HEK293 (cell line): ENCODE data around the gene GALNT9.

Experiments used
- AEBP2 ChIP-seq: fragments of 450-650 bp; formaldehyde crosslinking; IDR thresholded peaks from 2 replicates; pipeline ENCODE4 v1.5.1; 2016; ENCODE audit warnings: missing biosample characterization, missing genetic modification characterization, borderline replicate concordance
- KLF1 ChIP-seq: fragments of 450-650 bp; formaldehyde crosslinking; IDR thresholded peaks from 2 replicates; pipeline ENCODE4 v1.5.1; 2016; ENCODE audit warnings: missing biosample characterization, missing genetic modification characterization
- KLF16 ChIP-seq: fragments of 450-650 bp; formaldehyde crosslinking; IDR thresholded peaks from 2 replicates; pipeline ENCODE4 v1.5.1; 2017; ENCODE audit warnings: missing biosample characterization, missing genetic modification characterization
- OVOL3 ChIP-seq: fragments of 450-650 bp; formaldehyde crosslinking; IDR thresholded peaks from 2 replicates; pipeline ENCODE4 v1.5.1; 2016; ENCODE audit warnings: missing biosample characterization, missing genetic modification characterization
- TRIM28 ChIP-seq: IDR thresholded peaks from 2 replicates; pipeline ENCODE4 v1.6.1; 2011; ENCODE audit warnings: low read length, control low read depth, borderline replicate concordance
- ZBTB20 ChIP-seq: fragments of 450-650 bp; formaldehyde crosslinking; IDR thresholded peaks from 2 replicates; pipeline ENCODE4 v1.5.1; 2016; ENCODE audit warnings: missing biosample characterization, missing genetic modification characterization
- ZNF114 ChIP-seq: fragments of 450-650 bp; formaldehyde crosslinking; IDR thresholded peaks from 2 replicates; pipeline ENCODE4 v1.5.0; 2017; ENCODE audit warnings: missing biosample characterization, missing genetic modification characterization
- ZNF133 ChIP-seq: fragments of 450-650 bp; formaldehyde crosslinking; IDR thresholded peaks from 2 replicates; pipeline ENCODE4 v1.5.1; 2016; ENCODE audit warnings: missing biosample characterization, missing genetic modification characterization
- ZNF175 ChIP-seq: fragments of 450-650 bp; formaldehyde crosslinking; IDR thresholded peaks from 2 replicates; pipeline ENCODE4 v1.5.1; 2016; ENCODE audit warnings: missing biosample characterization, missing genetic modification characterization
- ZNF18 ChIP-seq: fragments of 450-650 bp; formaldehyde crosslinking; IDR thresholded peaks from 2 replicates; pipeline ENCODE4 v1.5.1; 2016; ENCODE audit warnings: missing biosample characterization, missing genetic modification characterization
- ZNF211 ChIP-seq: fragments of 450-650 bp; formaldehyde crosslinking; IDR thresholded peaks from 2 replicates; pipeline ENCODE4 v1.5.1; 2016; ENCODE audit warnings: low read depth, missing biosample characterization, missing genetic modification characterization
- ZNF239 ChIP-seq: fragments of 450-650 bp; formaldehyde crosslinking; IDR thresholded peaks from 2 replicates; pipeline ENCODE4 v1.5.1; 2016; ENCODE audit warnings: missing biosample characterization, missing genetic modification characterization
- ZNF248 ChIP-seq: fragments of 450-650 bp; formaldehyde crosslinking; IDR thresholded peaks from 2 replicates; pipeline ENCODE4 v1.5.1; 2017; ENCODE audit warnings: missing biosample characterization, missing genetic modification characterization
- ZNF266 ChIP-seq: fragments of 450-650 bp; formaldehyde crosslinking; IDR thresholded peaks from 2 replicates; pipeline ENCODE4 v1.5.1; 2016; ENCODE audit warnings: missing biosample characterization, missing genetic modification characterization, low read depth
- ZNF274 ChIP-seq, 2 experiments: fragments of 200-500 bp in 1 of 2; fragments of 450-650 bp in 1 of 2; sonication (Bioruptor generic) in 1 of 2; formaldehyde crosslinking in 1 of 2; IDR thresholded peaks; 2 replicates each; pipeline versions ENCODE4 v1.5.1 to v1.6.1; 2014 to 2016; ENCODE audit warnings: borderline replicate concordance in 1 of 2, inconsistent platforms in 1 of 2, low read length in 1 of 2, missing biosample characterization in 1 of 2, missing genetic modification characterization in 1 of 2
- ZNF302 ChIP-seq: fragments of 450-650 bp; formaldehyde crosslinking; IDR thresholded peaks from 2 replicates; pipeline ENCODE4 v1.5.1; 2016; ENCODE audit warnings: missing biosample characterization, missing genetic modification characterization, low read depth
- ZNF311 ChIP-seq: fragments of 450-650 bp; formaldehyde crosslinking; IDR thresholded peaks from 2 replicates; pipeline ENCODE4 v1.5.1; 2017; ENCODE audit warnings: missing biosample characterization, missing genetic modification characterization, borderline replicate concordance
- ZNF324 ChIP-seq: fragments of 450-650 bp; formaldehyde crosslinking; IDR thresholded peaks from 2 replicates; pipeline ENCODE4 v1.5.1; 2016; ENCODE audit warnings: missing biosample characterization, missing genetic modification characterization
- ZNF37A ChIP-seq: fragments of 450-650 bp; IDR thresholded peaks from 2 replicates; pipeline ENCODE4 v1.5.1; 2018; ENCODE audit warnings: missing biosample characterization, missing genetic modification characterization
- ZNF398 ChIP-seq: fragments of 450-650 bp; formaldehyde crosslinking; IDR thresholded peaks from 2 replicates; pipeline ENCODE4 v1.5.1; 2017; ENCODE audit warnings: missing biosample characterization, missing genetic modification characterization
- ZNF521 ChIP-seq: fragments of 450-650 bp; formaldehyde crosslinking; IDR thresholded peaks from 2 replicates; pipeline ENCODE4 v1.5.1; 2017; ENCODE audit warnings: missing biosample characterization, mild to moderate bottlenecking, missing genetic modification characterization
- ZNF544 ChIP-seq: fragments of 450-650 bp; formaldehyde crosslinking; IDR thresholded peaks from 2 replicates; pipeline ENCODE4 v1.5.0; 2017; ENCODE audit warnings: missing biosample characterization, missing genetic modification characterization
- ZNF600 ChIP-seq: fragments of 450-650 bp; formaldehyde crosslinking; IDR thresholded peaks from 2 replicates; pipeline ENCODE4 v1.5.1; 2016; ENCODE audit warnings: missing biosample characterization, missing genetic modification characterization
- ZNF610 ChIP-seq: fragments of 450-650 bp; formaldehyde crosslinking; IDR thresholded peaks from 2 replicates; pipeline ENCODE4 v1.5.1; 2016; ENCODE audit warnings: missing biosample characterization, missing genetic modification characterization, borderline replicate concordance
- ZNF621 ChIP-seq: fragments of 450-650 bp; formaldehyde crosslinking; IDR thresholded peaks from 2 replicates; pipeline ENCODE4 v1.5.1; 2017; ENCODE audit warnings: missing biosample characterization, missing genetic modification characterization
- ZNF623 ChIP-seq: fragments of 450-650 bp; formaldehyde crosslinking; IDR thresholded peaks from 2 replicates; pipeline ENCODE4 v1.5.1; 2016; ENCODE audit warnings: missing biosample characterization, missing genetic modification characterization
- ZNF670 ChIP-seq: fragments of 450-650 bp; formaldehyde crosslinking; IDR thresholded peaks from 2 replicates; pipeline ENCODE4 v1.5.1; 2016; ENCODE audit warnings: missing biosample characterization, missing genetic modification characterization, low read depth
- ZNF776 ChIP-seq: fragments of 450-650 bp; formaldehyde crosslinking; IDR thresholded peaks from 2 replicates; pipeline ENCODE4 v1.5.0; 2017; ENCODE audit warnings: missing biosample characterization, missing genetic modification characterization, borderline replicate concordance
- ZNF785 ChIP-seq: fragments of 450-650 bp; formaldehyde crosslinking; IDR thresholded peaks from 2 replicates; pipeline ENCODE4 v1.5.1; 2016; ENCODE audit warnings: missing biosample characterization, missing genetic modification characterization
- ZNF791 ChIP-seq: fragments of 450-650 bp; formaldehyde crosslinking; IDR thresholded peaks from 2 replicates; pipeline ENCODE4 v1.5.1; 2016; ENCODE audit warnings: missing biosample characterization, missing genetic modification characterization
- ZSCAN23 ChIP-seq: fragments of 450-650 bp; formaldehyde crosslinking; IDR thresholded peaks from 2 replicates; pipeline ENCODE4 v1.5.1; 2016; ENCODE audit warnings: missing biosample characterization, missing genetic modification characterization
- ZSCAN4 ChIP-seq: fragments of 450-650 bp; formaldehyde crosslinking; IDR thresholded peaks from 2 replicates; pipeline ENCODE4 v1.5.1; 2017; ENCODE audit warnings: missing biosample characterization, missing genetic modification characterization
- ZSCAN5A ChIP-seq: fragments of 450-650 bp; formaldehyde crosslinking; IDR thresholded peaks from 2 replicates; pipeline ENCODE4 v1.5.1; 2016; ENCODE audit warnings: missing biosample characterization, missing genetic modification characterization

The GALNT9 gene

GRCh38 chr12:132157733-132158409 lies 171.5 kb downstream of the GALNT9 start (continued):
- 0 out of 2 replicates have a peak, but pooled peaks have one; percentile 14 for TF ChIP-seq ZSCAN5A
- TF ChIP-seq ZNF302 = peak; percentile 30; the same call in 1 of the 2 replicates
- peak; percentile 22; the same call in 1 of the 2 replicates for TF ChIP-seq ZNF398 (tag by site-specific recombination)
- TF ChIP-seq ZSCAN23 (tag by site-specific recombination) = peak; percentile 25; the same call in 1 of the 2 replicates
- no peak for TF ChIP-seq ZNF623 (tag by site-specific recombination)
- TF ChIP-seq ZBTB20 (tag by site-specific recombination) = no peak; the same call in 1 of the 2 replicates
- TF ChIP-seq ZNF37A (tag by site-specific recombination) = no peak
- TF ChIP-seq ZNF670 (tag by site-specific recombination) = peak; percentile 13; the same call in 1 of the 2 replicates
- 0 out of 2 replicates have a peak, but pooled peaks have one; percentile 21 for TF ChIP-seq ZNF544 (tag by site-specific recombination)
- TF ChIP-seq ZNF114 = peak; percentile 86
- TF ChIP-seq OVOL3 = peak; percentile 41; the same call in 1 of the 2 replicates
- no peak; the same call in 1 of the 2 replicates for TF ChIP-seq ZNF239 (tag by site-specific recombination)
- peak; percentile 13 for TF ChIP-seq KLF1 (tag by site-specific recombination)
- no peak for TF ChIP-seq ZNF211 (tag by site-specific recombination)
- peak; percentile 4; the same call in 1 of the 2 replicates for TF ChIP-seq ZNF133 (tag by site-specific recombination)
- 0 out of 2 replicates have a peak, but pooled peaks have one; percentile 18 for TF ChIP-seq ZNF175 (tag by site-specific recombination)
- TF ChIP-seq ZNF18 (tag by site-specific recombination) = peak; percentile 74
- TF ChIP-seq ZNF791 (tag by site-specific recombination) = peak; percentile 10; the same call in 1 of the 2 replicates
- TF ChIP-seq AEBP2 = peak; percentile 1; the same call in 1 of the 2 replicates
- 0 out of 2 replicates have a peak, but pooled peaks have one; percentile 21 for TF ChIP-seq ZNF248 (tag by site-specific recombination)
- TF ChIP-seq ZNF324 (tag by site-specific recombination) = no peak
- TF ChIP-seq ZNF266 (tag by site-specific recombination) = peak; percentile 44; the same call in 1 of the 2 replicates
- 0 out of 2 replicates have a peak, but pooled peaks have one; percentile 56 for TF ChIP-seq ZNF311
- TF ChIP-seq TRIM28 = no peak
- TF ChIP-seq ZNF776 (tag by site-specific recombination) = peak; percentile 88; the same call in 1 of the 2 replicates
- TF ChIP-seq ZSCAN4 = peak; percentile 74
- TF ChIP-seq ZNF785 (tag by site-specific recombination) = peak; percentile 62
- 0 out of 2 replicates have a peak, but pooled peaks have one; percentile 41 for TF ChIP-seq ZNF621 (tag by site-specific recombination)
- TF ChIP-seq KLF16 (tag by site-specific recombination) = no peak
- no peak for TF ChIP-seq ZNF610 (tag by site-specific recombination)
- no peak for TF ChIP-seq ZNF521 (tag by site-specific recombination)
- TF ChIP-seq ZNF274 (IDR thresholded peaks at IDR 0.05; ENCODE audit: low read length) = no peak
- TF ChIP-seq ZNF274 (tag by site-specific recombination; IDR thresholded peaks at IDR 0.05; ENCODE audit: borderline replicate concordance) = peak; percentile 37; the same call in 1 of the 2 replicates
- no peak for TF ChIP-seq ZNF600 (tag by site-specific recombination)
